Fibroblast of peridontal ligament (primary cell): ENCODE results near the gene NEU2.
"Not testable (repeated sequence)": the region's sequence is repeated elsewhere in the genome, so short reads cannot be mapped to it uniquely, and the experiment has no call there.

ENCODE experiments used
- DNase-seq: peaks from one replicate; pipeline ENCODE4 v3.0.0-alpha.2; 2010; ENCODE audit errors: extremely low read depth

Gene NEU2

DNA sequence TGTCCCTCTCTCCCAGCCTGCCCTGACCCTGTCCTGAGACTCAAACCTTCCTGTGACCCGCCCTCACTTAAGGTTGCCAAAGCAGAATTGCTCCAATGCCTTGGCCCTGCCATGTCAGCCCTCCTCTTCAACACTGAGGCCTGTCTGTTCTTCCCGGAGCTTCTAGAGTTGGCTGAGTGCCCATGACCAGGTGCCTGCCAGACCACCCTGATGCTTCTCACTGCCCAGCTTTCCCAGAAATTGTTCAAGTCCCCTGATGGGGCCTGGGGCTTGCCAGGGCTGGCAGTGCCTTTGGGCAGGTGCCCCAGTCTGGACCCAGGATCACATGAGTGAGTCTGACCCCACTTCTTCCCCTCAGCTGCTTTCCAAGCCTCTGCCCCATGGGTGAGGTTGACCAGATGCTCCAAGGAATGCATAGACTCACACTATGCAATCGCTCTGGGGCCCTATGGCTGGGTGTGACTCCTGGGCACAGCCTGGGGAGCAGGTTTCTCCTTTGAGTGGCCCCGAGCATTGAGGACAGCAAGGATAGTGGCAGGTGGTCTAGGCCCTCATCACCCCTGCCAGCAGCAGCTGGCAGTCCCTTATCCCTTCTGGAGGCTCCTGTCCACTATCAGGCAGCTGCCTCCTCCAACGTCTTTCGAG lies 24.6 kb downstream of the NEU2 start:
- no peak for DNase-seq

- DNase-seq = no peak
Observed at GRCh38 chr2:233058717-233059546, 26.5 kb downstream of the NEU2 start.

GRCh38 chr2:233059547-233059796 lies 27.0 kb downstream of the NEU2 start:
- DNase-seq = no peak

DNA sequence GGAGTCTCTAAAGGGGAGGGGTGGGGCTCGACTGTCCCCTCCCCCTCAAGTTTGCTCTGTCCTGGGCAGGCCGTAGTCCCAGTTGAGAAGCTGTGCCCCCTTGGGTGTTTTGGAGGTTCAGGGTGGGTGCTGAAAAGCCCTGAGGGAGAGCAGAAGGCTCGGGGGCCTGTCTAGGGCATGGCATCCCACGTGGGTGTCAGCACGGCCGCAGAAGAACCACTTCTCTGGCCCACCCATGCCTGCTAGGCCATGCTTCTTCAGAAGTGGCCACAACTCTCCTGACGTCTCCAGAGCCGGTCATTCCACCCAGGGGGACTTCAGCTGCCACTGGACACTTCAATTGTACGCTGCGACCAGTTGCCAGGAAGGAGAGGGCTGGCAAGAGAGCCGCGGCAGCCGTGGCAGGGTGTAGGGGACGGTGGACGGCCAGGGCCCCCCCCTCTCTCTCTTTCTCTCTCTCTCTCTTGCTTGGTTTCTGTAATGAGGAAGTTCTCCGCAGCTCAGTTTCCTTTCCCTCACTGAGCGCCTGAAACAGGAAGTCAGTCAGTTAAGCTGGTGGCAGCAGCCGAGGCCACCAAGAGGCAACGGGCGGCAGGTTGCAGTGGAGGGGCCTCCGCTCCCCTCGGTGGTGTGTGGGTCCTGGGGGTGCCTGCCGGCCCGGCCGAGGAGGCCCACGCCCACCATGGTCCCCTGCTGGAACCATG lies 27.5 kb downstream of the NEU2 start, which contains the start of gene INPP5D:
INPP5D (plus strand) TSS at position 546 of the 704 bp plus-strand sequence; CDS start at position 683, 137 bp downstream.
- DNase-seq = no peak

GRCh38 chr2:233060501-233060979 lies 28.1 kb downstream of the NEU2 start:
- DNase-seq = no peak

DNA sequence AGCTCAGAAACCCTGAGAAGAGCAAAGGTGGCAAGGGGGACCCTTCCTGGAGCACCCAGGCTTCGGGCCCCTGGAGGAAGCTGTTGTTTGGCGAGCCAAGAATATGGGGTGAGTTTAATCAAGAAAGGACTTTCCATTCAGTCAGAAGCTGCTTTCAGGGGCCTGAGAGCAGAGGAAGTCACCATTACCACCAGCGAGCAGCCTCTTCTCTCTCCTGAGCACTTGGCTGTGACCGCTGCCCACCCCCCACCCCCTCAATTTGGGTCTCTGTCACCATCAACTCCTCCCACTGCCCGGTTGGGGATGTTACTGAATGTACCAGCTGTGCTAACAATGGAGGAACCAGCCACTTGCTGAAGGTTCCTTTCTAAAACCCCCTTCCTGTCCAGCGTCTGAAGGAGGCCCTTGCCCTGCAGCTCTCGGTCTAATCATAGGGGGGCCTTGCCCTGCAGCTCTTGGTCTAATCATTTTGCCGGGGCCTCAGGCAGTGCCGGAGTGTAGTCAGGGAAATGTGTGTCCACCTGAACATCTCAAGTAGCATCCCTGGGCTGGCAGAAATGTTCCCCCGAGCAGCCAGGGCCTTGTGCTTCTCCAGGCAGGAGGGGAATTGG lies 28.6 kb downstream of the NEU2 start:
- DNase-seq = no peak

DNA sequence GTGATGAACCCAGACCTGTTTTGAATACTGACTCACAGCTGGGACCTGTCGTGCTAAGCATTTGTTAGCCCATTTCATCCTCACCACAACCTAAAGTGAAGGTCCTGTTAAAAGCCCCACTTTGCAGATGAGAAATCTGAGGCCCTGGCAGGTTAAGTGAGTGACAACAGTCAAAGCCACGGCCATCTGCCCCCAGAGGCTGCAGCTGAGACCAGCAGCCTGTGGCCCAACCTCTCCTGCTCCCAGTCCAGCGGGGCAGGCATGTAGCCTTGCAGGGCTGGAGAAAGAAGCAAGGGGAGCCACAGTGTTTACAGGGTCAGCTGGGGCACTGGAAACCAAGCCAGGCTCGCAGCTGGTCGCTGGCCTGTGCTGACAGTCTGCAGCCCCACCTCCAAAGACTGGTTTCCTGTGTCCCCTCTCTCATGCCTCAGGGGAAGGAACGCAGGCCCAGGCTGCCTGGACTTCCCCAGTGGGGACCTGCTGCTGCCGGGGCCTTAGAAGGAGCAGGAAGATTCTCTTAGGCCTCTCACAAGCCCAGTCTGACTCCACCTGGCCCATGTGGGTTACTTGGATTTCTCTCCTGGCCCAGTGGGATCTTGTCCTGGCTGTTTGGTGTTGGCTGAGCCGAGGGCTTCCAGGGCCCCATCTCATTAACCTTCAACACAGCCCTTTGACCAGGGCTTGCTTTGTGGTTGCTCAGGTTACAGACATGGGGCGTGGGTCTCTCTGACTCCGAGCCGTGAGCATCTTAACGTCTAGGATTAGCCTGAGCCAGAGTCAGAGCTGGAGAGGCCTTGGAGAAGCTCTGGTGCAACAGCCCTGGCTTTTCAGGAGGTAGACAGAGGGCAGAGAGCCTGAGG lies 29.3 kb downstream of the NEU2 start:
- DNase-seq = no peak

GRCh38 chr2:233062451-233062850 lies 30.0 kb downstream of the NEU2 start:
- DNase-seq = no peak

DNA sequence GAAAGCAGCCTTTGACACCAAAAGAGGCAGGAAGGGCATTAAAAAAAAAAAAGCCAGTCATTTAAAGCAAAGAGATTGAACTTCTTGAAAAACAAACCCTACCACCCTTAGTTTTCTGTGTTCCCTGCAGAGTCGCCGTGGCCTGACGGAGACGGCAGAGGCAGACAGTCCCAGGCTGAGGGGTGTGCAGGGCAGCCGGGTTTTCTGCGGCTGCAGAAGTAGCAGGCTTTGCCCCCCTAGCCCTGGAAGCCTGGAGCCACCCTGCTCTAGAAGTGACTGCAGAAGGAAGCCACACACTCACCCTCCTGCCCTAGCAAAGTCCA lies 30.4 kb downstream of the NEU2 start:
- no peak for DNase-seq

- no peak for DNase-seq
Observed at GRCh38 chr2:233063269-233063975, 30.9 kb downstream of the NEU2 start.

GRCh38 chr2:233063976-233064411 lies 31.5 kb downstream of the NEU2 start:
- no peak for DNase-seq

- DNase-seq = no peak
Observed at GRCh38 chr2:233064530-233065199, 32.2 kb downstream of the NEU2 start.

DNA sequence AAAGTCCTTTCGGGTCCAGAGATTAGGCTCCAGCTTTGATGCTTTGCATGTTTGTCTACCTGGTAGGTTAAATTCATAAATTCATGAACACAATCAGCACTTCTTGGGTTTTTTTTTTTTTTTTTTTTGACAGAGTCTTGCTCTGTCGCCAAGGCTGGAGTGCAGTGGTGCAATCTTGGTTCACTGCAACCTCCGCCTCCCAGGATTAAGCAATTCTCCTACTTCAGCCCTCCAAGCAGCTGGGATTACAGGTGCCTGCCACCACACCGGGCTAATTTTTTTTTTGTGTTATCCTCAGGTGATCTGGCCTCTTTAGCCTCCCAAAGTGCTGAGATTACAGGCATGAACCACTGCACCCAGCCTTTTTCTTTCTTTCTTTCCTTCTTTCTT lies 32.7 kb downstream of the NEU2 start:
- not testable (repeated sequence) for DNase-seq

DNA sequence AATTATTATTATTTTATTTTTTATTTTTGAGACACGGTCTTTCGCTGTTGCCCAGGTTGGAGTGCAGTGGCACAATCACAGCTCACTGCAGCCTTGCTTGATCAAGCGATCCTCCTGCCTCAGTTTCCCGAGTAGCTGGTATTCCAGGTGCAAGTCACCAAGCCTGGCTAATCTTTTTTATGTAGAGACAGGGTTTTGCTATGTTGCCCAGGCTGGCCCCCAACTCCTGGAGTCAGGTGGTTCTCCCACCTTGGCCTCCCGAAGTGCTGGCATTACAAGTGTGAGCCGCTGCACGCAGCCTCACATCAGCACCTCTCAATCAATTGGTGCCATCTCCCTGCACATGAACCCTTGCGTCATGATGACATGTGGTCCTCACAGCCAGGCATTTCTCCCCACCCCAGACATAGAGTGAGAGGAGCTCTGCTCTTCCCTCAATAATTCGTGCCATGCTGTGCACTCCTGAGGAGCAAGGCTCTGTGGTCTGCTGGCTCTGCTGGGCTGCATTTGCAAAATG lies 33.5 kb downstream of the NEU2 start:
- DNase-seq = no peak

GRCh38 chr2:233068762-233069418 lies 36.4 kb downstream of the NEU2 start:
- no peak for DNase-seq

GRCh38 chr2:233072838-233073237 lies 40.4 kb downstream of the NEU2 start:
- DNase-seq = no peak

GRCh38 chr2:233074106-233074505 lies 41.6 kb downstream of the NEU2 start:
- no peak for DNase-seq

DNA sequence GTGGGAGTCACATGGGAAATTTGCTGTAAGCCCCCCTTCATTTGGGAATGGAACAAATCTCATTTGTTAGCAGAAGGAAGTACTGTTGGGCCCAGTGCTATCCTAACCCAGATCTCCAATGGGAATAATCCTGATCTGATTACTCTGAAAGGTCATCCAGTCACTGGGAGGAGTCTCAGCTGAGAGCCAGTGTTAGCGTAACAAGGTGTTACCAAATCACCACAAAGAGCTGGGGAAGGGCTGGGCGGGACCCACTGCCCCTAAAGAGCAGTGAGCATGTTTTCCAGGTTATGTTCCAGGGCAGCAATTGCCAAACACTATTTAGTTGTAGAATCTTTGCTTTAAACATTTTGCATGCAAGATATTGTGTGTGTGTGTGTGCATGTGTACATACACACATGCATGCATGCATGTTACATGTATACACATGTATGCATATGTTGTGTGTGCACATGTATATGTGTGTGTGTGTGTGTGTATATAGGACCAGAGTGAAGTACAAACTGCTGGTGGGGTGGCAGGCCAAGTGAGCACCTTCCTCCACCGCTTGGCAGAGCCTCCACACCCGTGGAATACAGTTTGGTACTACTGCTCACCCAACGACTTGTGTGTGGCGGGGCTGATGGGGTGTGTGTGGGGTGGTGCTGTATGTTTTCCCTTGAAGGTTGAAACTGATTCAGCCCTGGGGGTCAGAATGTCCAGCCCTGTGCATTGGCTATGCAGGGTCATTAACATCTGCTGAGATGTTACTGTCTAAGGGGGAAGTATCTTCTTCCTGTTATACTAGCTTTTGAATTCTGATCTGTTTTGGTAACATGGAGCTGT lies 42.9 kb downstream of the NEU2 start:
- DNase-seq = no peak

DNA sequence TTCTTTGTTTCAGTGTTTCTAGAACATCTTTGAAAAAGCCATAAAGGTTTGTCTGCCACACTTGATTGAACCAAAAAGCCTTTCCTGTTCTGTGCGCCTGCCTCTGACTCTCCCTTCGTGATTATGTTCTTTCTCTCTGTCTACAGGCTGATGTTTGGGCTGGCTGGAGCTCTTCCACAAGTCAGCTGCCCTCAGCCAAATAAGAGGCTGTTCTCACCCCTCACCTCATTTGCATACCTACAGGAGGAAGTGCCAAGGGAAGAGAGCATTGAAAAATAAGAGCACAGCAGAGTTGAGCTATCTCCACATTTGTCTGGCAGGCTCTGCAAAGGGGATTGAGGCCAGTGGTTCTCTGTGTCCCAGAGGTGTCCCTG lies 43.5 kb downstream of the NEU2 start:
- DNase-seq = no peak
